Measurements from ENCODE around the gene RNU11.

GRCh38 chr1:28656335-28656734, 7.9 kb downstream of the RNU11 start:
- TF ChIP-seq ETS1 (IDR thresholded peaks at IDR 0.05) (no peak), EZH2 (IDR thresholded peaks at IDR 0.05; ENCODE audit: low read depth, unreplicated experiment) (no peak), CTCF (conservative IDR thresholded peaks at IDR 0.05; ENCODE audit: low read depth in 2 of 2) (no peak), POLR2AphosphoS5 (IDR thresholded peaks at IDR 0.05; ENCODE audit: low read depth) (no peak), JUNB (IDR thresholded peaks at IDR 0.05; ENCODE audit: unreplicated experiment) (no peak), CREB1 (CRISPR knock-in tag; IDR thresholded peaks at IDR 0.05; ENCODE audit: low read depth) (no peak), NANOG (IDR thresholded peaks at IDR 0.05; ENCODE audit: borderline replicate concordance) (no peak), REST (IDR thresholded peaks at IDR 0.05; ENCODE audit: unreplicated experiment) (no peak), EZH2phosphoT487 (IDR thresholded peaks at IDR 0.05; ENCODE audit: unreplicated experiment) (no peak), ZNF114 (CRISPR knock-in tag; IDR thresholded peaks at IDR 0.05) (no peak), STAT1 (IDR thresholded peaks at IDR 0.05; ENCODE audit: unreplicated experiment) (no peak), ZNF331 (CRISPR knock-in tag; IDR thresholded peaks at IDR 0.05; ENCODE audit: low read depth) (no peak)

Data from GM23338 (cell line).